Esophagus squamous epithelium (tissue), 4 donors: ENCODE measurements around the gene LAT.

Experiments used
- POLR2A ChIP-seq, 4 donors: fragments of 450-650 bp; IDR thresholded peaks; one replicate each; pipeline ENCODE4 v1.6.1; 2017; ENCODE audit warnings: antibody characterized with exemption in 4 of 4, mild to moderate bottlenecking in 4 of 4, moderate library complexity in 3 of 4
- TF ChIP-seq, protein P1 (sequence below), 6 experiments: fragments of 450-650 bp in 4 of 6; fragments of 200-600 bp in 2 of 6; sonication (generic) in 2 of 6; IDR thresholded peaks; one replicate each; pipeline ENCODE4 v1.5.1; 2016 to 2019; ENCODE audit warnings: antibody characterized with exemption in 6 of 6, mild to moderate bottlenecking in 4 of 6, moderate library complexity in 4 of 6

DNA sequence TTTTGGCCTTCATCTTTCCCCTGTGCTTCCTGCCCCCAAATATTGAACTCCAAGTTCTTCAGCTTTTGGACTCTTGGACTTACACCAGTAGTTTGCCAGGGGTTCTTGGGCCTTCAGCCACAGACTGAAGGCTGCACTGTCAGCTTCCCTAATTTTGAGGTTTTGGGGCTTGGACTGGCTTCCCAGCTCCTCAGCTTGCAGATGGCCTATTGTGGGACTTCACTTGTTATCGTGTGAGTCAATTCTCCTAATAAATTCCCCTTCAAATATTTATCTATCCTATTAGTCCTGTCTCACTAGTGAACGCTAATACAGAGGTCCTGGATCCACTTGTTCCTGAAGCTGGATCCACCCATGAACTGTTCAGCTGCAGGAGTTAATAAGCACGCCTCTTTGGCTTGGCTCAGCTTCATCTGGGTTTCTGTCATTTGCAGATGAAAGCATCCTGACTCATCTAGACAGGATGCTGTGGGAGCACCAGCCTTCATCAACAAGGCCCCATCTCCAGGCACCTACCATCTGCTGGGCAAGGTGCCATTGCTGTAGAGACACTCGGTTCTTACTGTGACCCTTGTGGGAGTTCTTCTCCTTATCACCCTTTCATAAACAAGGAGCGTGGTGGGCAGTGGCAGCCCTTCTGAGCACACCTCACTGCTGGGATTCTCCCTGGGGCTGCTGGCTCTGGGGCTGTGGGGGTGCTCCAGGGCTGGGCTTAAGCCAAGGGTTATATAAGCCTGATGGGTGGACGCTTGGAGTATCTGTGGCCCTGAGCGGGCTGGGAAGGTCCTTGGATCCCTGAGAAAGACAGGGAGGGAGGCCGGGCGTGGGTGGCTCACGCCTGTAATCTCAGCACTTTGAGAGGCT, 23.1 kb downstream of the LAT start:
- TF ChIP-seq, protein P1, sequence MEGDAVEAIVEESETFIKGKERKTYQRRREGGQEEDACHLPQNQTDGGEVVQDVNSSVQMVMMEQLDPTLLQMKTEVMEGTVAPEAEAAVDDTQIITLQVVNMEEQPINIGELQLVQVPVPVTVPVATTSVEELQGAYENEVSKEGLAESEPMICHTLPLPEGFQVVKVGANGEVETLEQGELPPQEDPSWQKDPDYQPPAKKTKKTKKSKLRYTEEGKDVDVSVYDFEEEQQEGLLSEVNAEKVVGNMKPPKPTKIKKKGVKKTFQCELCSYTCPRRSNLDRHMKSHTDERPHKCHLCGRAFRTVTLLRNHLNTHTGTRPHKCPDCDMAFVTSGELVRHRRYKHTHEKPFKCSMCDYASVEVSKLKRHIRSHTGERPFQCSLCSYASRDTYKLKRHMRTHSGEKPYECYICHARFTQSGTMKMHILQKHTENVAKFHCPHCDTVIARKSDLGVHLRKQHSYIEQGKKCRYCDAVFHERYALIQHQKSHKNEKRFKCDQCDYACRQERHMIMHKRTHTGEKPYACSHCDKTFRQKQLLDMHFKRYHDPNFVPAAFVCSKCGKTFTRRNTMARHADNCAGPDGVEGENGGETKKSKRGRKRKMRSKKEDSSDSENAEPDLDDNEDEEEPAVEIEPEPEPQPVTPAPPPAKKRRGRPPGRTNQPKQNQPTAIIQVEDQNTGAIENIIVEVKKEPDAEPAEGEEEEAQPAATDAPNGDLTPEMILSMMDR (IDR thresholded peaks at IDR 0.05), result no peak
- TF ChIP-seq POLR2A (IDR thresholded peaks at IDR 0.05), result no peak
